H9 (cell line): ENCODE measurements around the gene HPS4. TPM values are rescaled to one million over a fixed set of nuclear protein-coding genes. Genes with fewer than 3 reads are reported as not detected.
A peak's percentile ranks its signal among the peaks of the same experiment; 100 is the strongest.

Source experiments
- DNase-seq: peaks from one replicate; pipeline ENCODE4 v3.0.0-alpha.2; 2017
- H2AFZ ChIP-seq: one replicate; pipeline ENCODE4 v1.6.1; 2013; ENCODE audit warnings: mild to moderate bottlenecking, low read length, control low read depth, moderate library complexity
- H2AK5ac ChIP-seq: 2 replicates; pipeline ENCODE4 v1.6.1; 2013; ENCODE audit warnings: low read length, control low read depth, mixed read lengths; ENCODE audit not compliant: insufficient read length
- H2BK120ac ChIP-seq: one replicate; pipeline ENCODE4 v1.6.1; 2013; ENCODE audit warnings: low read depth, mild to moderate bottlenecking, low read length, control low read depth, inconsistent platforms; ENCODE audit not compliant: poor library complexity, severe bottlenecking
- H2BK12ac ChIP-seq: 2 replicates; pipeline ENCODE4 v1.6.1; 2013; ENCODE audit warnings: low read length, control low read depth, mixed read lengths, low read depth; ENCODE audit not compliant: insufficient read length
- H2BK15ac ChIP-seq: 2 replicates; pipeline ENCODE4 v1.6.1; 2013; ENCODE audit warnings: low read depth, low read length, control low read depth
- H2BK20ac ChIP-seq: one replicate; pipeline ENCODE4 v1.6.1; 2013; ENCODE audit warnings: low read depth, mild to moderate bottlenecking, low read length, control low read depth, inconsistent platforms; ENCODE audit not compliant: poor library complexity, severe bottlenecking
- H2BK5ac ChIP-seq: 2 replicates; pipeline ENCODE4 v1.6.1; 2013; ENCODE audit warnings: low read length, control low read depth, mixed read lengths; ENCODE audit not compliant: insufficient read length
- H3K14ac ChIP-seq: 2 replicates; pipeline ENCODE4 v1.6.1; 2013; ENCODE audit warnings: low read length, control low read depth; ENCODE audit not compliant: insufficient read depth
- H3K18ac ChIP-seq: 2 replicates; pipeline ENCODE4 v1.6.1; 2013; ENCODE audit warnings: low read depth, mild to moderate bottlenecking, mixed read lengths, low read length, control low read depth; ENCODE audit not compliant: insufficient read length
- H3K23ac ChIP-seq: 2 replicates; pipeline ENCODE4 v1.6.1; 2013; ENCODE audit warnings: low read length, control low read depth, mixed read lengths, low read depth; ENCODE audit not compliant: insufficient read length
- H3K23me2 ChIP-seq: 2 replicates; pipeline ENCODE4 v1.6.1; 2013; ENCODE audit warnings: low read depth, mild to moderate bottlenecking, mixed read lengths, low read length, control low read depth; ENCODE audit not compliant: insufficient read length, poor library complexity, severe bottlenecking
- H3K27ac ChIP-seq: 2 replicates; pipeline ENCODE4 v1.5.1; 2013; ENCODE audit warnings: low read length, control low read depth, mixed read lengths, low read depth; ENCODE audit not compliant: insufficient read length
- H3K27me3 ChIP-seq: 2 replicates; pipeline ENCODE4 v1.6.1; 2013; ENCODE audit warnings: low read length, control low read depth, inconsistent platforms; ENCODE audit not compliant: insufficient read depth
- H3K4ac ChIP-seq: 2 replicates; pipeline ENCODE4 v1.6.1; 2013; ENCODE audit warnings: low read depth, mild to moderate bottlenecking, control low read depth, inconsistent platforms, low read length, moderate library complexity
- H3K4me1 ChIP-seq: 2 replicates; pipeline ENCODE4 v1.6.1; 2013; ENCODE audit warnings: low read length, control low read depth, inconsistent platforms; ENCODE audit not compliant: insufficient read depth
- H3K4me2 ChIP-seq: 2 replicates; pipeline ENCODE4 v1.6.1; 2013; ENCODE audit warnings: low read length, control low read depth, mixed read lengths; ENCODE audit not compliant: insufficient read length, insufficient read depth
- H3K56ac ChIP-seq: 2 replicates; pipeline ENCODE4 v1.6.1; 2013; ENCODE audit warnings: low read depth, mild to moderate bottlenecking, mixed read lengths, low read length, control low read depth; ENCODE audit not compliant: insufficient read length
- H3K79me1 ChIP-seq: 2 replicates; pipeline ENCODE4 v1.6.1; 2013; ENCODE audit warnings: low read depth, mild to moderate bottlenecking, moderate library complexity, low read length, control low read depth, inconsistent platforms; ENCODE audit not compliant: insufficient read depth, poor library complexity, severe bottlenecking
- H3K79me2 ChIP-seq: 2 replicates; pipeline ENCODE4 v1.6.1; 2013; ENCODE audit warnings: low read length, control low read depth, inconsistent platforms; ENCODE audit not compliant: insufficient read depth
- H3K9ac ChIP-seq: 2 replicates; pipeline ENCODE4 v1.6.1; 2013; ENCODE audit warnings: low read length, control low read depth, mixed read lengths; ENCODE audit not compliant: insufficient read length; ENCODE audit errors: extremely low read depth
- H3K9me3 ChIP-seq: one replicate; pipeline ENCODE4 v1.6.1; 2013; ENCODE audit warnings: low read depth, low read length, inconsistent platforms; ENCODE audit not compliant: control insufficient read depth
- H3T11ph ChIP-seq: one replicate; pipeline ENCODE4 v1.6.1; 2013; ENCODE audit warnings: mild to moderate bottlenecking, low read length, control low read depth, inconsistent platforms
- H4K20me1 ChIP-seq: one replicate; pipeline ENCODE4 v1.6.1; 2013; ENCODE audit not compliant: control insufficient read depth, insufficient read length, insufficient read depth
- H4K5ac ChIP-seq: 2 replicates; pipeline ENCODE4 v1.6.1; 2013; ENCODE audit warnings: low read depth, mild to moderate bottlenecking, mixed read lengths, low read length, control low read depth; ENCODE audit not compliant: insufficient read length
- H4K8ac ChIP-seq: replicated peaks from 2 replicates; pipeline ENCODE4 v1.6.1; 2013; ENCODE audit warnings: low read length, control low read depth, mixed read lengths, low read depth; ENCODE audit not compliant: insufficient read length
- H4K91ac ChIP-seq: 2 replicates; pipeline ENCODE4 v1.6.1; 2013; ENCODE audit warnings: low read depth, mild to moderate bottlenecking, moderate library complexity, mixed read lengths, low read length, control low read depth; ENCODE audit not compliant: insufficient read length
- H3K27ac Mint-ChIP-seq, 3 experiments: 2 replicates in 2 of 3; 3 replicates in 1 of 3; pipeline ENCODE4 v1.8.0; 2020 to 2021; ENCODE audit warnings: mixed read lengths in 3 of 3, mild to moderate bottlenecking in 1 of 3, moderate library complexity in 1 of 3
- H3K27me3 Mint-ChIP-seq: 2 replicates; pipeline ENCODE4 v1.8.0; 2021; ENCODE audit warnings: low read depth, mild to moderate bottlenecking, moderate library complexity, mixed read lengths
- H3K36me3 Mint-ChIP-seq, 3 experiments: 2 replicates in 2 of 3; 3 replicates in 1 of 3; pipeline ENCODE4 v1.8.0; 2020 to 2021; ENCODE audit warnings: low read depth in 3 of 3, mixed read lengths in 3 of 3; ENCODE audit not compliant: insufficient read depth in 1 of 3
- H3K4me1 Mint-ChIP-seq, 2 experiments: 2 replicates each; pipeline ENCODE4 v1.8.0; 2020; ENCODE audit warnings: mixed read lengths in 2 of 2
- H3K4me3 Mint-ChIP-seq, 2 experiments: 2 replicates in 1 of 2; 3 replicates in 1 of 2; pipeline ENCODE4 v1.8.0; 2020 to 2021; ENCODE audit warnings: mild to moderate bottlenecking in 2 of 2, mixed read lengths in 2 of 2, moderate library complexity in 1 of 2
- H3K9me3 Mint-ChIP-seq, 2 experiments: 2 replicates in 1 of 2; 3 replicates in 1 of 2; pipeline ENCODE4 v1.8.0; 2020; ENCODE audit warnings: mild to moderate bottlenecking in 2 of 2, mixed read lengths in 2 of 2, moderate library complexity in 1 of 2
- CTCF ChIP-seq: fragments of 200-600 bp; sonication (generic); conservative IDR thresholded peaks from 3 replicates; pipeline ENCODE4 v1.8.0; 2021; ENCODE audit warnings: antibody characterized with exemption, mild to moderate bottlenecking
- WGBS: extraction: QIAGEN DNeasy Blood & Tissue Kit; methylation state at CpG from one replicate; pipeline ENCODE4 v1.1.7; 2013; ENCODE audit warnings: missing lambda C conversion rate, low lambda C conversion rate, mixed read lengths; ENCODE audit not compliant: insufficient read length; ENCODE audit errors: extremely low coverage; 5-methylcytosine and 5-hydroxymethylcytosine counted together
- total RNA-seq: library from RNA; stranded (reverse); gene quantifications from 2 replicates; pipeline ENCODE4 v1.2.1, GENCODE V29; 2021

Gene HPS4
- total RNA-seq, 1 experiment from 2014 or later: 26.2 TPM

- Mint-ChIP-seq H3K36me3 (peaks cover 6 to 31% (median 25%) of the 10 kb centered on the region in 3 experiments; a peak in 6 of 7 replicates), H3K9me3 (no peaks in the 10 kb centered on the region; a peak in 1 of 5 replicates), H3K27ac (peak overlapping the region in 1 of 3 experiments; percentile 100; a peak in 1 of 7 replicates), H3K4me1 (peaks cover 43 to 44% of the 10 kb centered on the region in 2 experiments), H3K4me3 (peak overlapping the region; percentile 96 to 98), H3K27me3 (no peaks in the 10 kb centered on the region)
- Histone ChIP-seq H2BK15ac (no peak overlapping the region), H3T11ph (no peak overlapping the region), H3K18ac (no peak overlapping the region), H2BK120ac (no peak overlapping the region), H3K4ac (no peak overlapping the region), H2BK20ac (no peak overlapping the region), H3K14ac (no peak overlapping the region), H3K79me1 (peaks cover 10% of the 10 kb centered on the region), H4K5ac (no peak overlapping the region), H2AFZ (no peak overlapping the region), H3K27ac (no peak overlapping the region), H2AK5ac (no peak overlapping the region), H3K79me2 (peaks cover 5% of the 10 kb centered on the region; the same call in 1 of the 2 replicates), H3K56ac (no peak overlapping the region), H2BK12ac (no peak overlapping the region), H4K91ac (no peak overlapping the region), H3K4me2 (no peak overlapping the region), H3K9me3 (no peaks in the 10 kb centered on the region), H3K23ac (no peak overlapping the region), H4K8ac (no peak overlapping the region), H3K27me3 (no peaks in the 10 kb centered on the region), H3K9ac (no peak overlapping the region), H2BK5ac (no peak overlapping the region), H3K23me2 (no peaks in the 10 kb centered on the region), H4K20me1 (no peaks in the 10 kb centered on the region), H3K4me1 (no peaks in the 10 kb centered on the region; the same call in 1 of the 2 replicates)
- no CpG with 5 or more reads among the region's 5 CpGs for WGBS
- TF ChIP-seq CTCF: no peak
- DNase-seq: no peak
These were observed 1.4 kb downstream of the HPS4 start for GRCh38 chr22:26482161-26482560.
